MM.1S (cell line): ENCODE measurements around the gene DTNB.
A peak's percentile ranks its signal among the peaks of the same experiment; 100 is the strongest.

Source experiments
- CTCF ChIP-seq: fragments of 300-600 bp; sonication (generic); IDR thresholded peaks from 2 replicates; pipeline ENCODE4 v1.5.1; 2016; ENCODE audit warnings: antibody characterized with exemption, low read length, mixed read lengths
- EZH2 ChIP-seq: fragments of 300-600 bp; sonication (generic); optimal IDR thresholded peaks from 2 replicates; pipeline ENCODE3; 2017; ENCODE audit warnings: low read depth, mild to moderate bottlenecking, antibody characterized with exemption, low read length, mixed read lengths
- EZH2phosphoT487 ChIP-seq: fragments of 300-600 bp; sonication (generic); IDR thresholded peaks from 2 replicates; pipeline ENCODE4 v1.6.1; 2018; ENCODE audit warnings: antibody characterized with exemption, low read length

GRCh38 chr2:25567406-25567805 is 106.0 kb downstream of the DTNB start:
- TF ChIP-seq CTCF: peak; percentile 65
- no peak for TF ChIP-seq EZH2phosphoT487
- no peak for TF ChIP-seq EZH2
